ENCODE measurements around the gene BET1L. TPM values are rescaled to one million over a fixed set of nuclear protein-coding genes. Genes with fewer than 3 reads are reported as not detected.

BET1L gene
- total RNA-seq, 2 donors from 2014 or later: 37.5 to 39.1 TPM

GRCh38 chr11:212150-213100 is 5.2 kb upstream of the BET1L start:
- intact Hi-C loops (cut with DNase I): no loop called here

DNA sequence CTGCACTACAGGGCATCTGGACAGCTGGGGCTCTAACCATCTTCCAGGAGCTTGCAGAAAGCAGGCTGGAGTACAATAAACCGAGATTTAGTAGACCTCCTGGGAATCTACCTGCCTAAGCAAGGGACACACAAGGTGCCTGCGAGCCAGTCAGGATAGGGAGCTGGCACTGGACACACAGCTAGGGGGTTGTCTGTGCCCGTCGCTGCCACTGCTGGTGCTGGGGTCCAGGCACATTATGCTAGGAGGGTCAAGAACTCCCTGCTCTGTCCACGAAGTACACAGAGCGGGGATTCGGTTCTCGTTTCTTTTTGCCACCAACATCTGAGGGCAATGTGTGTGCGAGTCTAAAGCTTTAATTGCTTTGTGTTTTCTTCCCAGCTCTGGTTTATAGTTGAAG is 4.5 kb upstream of the BET1L start:
- DNase-seq (ENCODE audit: low spot score): peak; percentile 59
- intact Hi-C loops (cut with DNase I): no loop called here

More at GRCh38 chr11:212150-213100, 5.2 kb upstream of the BET1L start:
- peak; percentile 62 for DNase-seq (ENCODE audit: low spot score)

DNA sequence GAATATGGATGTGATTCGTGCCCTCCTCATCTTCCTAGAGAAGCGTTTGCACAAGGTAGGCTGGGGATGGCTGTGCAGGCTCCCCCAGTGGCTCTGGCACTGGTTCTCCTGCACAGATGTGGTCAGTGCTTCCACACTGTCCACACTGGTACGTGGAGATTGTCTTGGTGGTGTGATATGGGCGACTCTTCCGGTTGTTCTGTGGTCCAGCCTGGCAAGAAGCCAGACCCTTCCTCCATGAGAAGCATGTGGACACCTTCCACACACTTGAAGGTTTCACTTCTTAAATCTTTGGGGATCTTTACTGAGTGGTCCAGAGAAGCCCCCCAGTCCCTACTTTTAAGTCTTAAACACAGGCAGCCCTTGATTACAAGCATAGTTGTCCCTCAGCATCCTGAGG is 4.1 kb upstream of the BET1L start:
- intact Hi-C loops (cut with DNase I): no loop called here
- DNase-seq (ENCODE audit: low spot score): peak; percentile 10

- intact Hi-C loops (cut with DNase I): no loop called here
- DNase-seq (ENCODE audit: low spot score): peak; percentile 23
These were observed 3.6 kb upstream of the BET1L start for GRCh38 chr11:210803-211180.

GRCh38 chr11:210122-210802 is 3.1 kb upstream of the BET1L start:
- intact Hi-C loops (cut with DNase I): no loop called here
- DNase-seq (ENCODE audit: low spot score): peak; percentile 68

DNA sequence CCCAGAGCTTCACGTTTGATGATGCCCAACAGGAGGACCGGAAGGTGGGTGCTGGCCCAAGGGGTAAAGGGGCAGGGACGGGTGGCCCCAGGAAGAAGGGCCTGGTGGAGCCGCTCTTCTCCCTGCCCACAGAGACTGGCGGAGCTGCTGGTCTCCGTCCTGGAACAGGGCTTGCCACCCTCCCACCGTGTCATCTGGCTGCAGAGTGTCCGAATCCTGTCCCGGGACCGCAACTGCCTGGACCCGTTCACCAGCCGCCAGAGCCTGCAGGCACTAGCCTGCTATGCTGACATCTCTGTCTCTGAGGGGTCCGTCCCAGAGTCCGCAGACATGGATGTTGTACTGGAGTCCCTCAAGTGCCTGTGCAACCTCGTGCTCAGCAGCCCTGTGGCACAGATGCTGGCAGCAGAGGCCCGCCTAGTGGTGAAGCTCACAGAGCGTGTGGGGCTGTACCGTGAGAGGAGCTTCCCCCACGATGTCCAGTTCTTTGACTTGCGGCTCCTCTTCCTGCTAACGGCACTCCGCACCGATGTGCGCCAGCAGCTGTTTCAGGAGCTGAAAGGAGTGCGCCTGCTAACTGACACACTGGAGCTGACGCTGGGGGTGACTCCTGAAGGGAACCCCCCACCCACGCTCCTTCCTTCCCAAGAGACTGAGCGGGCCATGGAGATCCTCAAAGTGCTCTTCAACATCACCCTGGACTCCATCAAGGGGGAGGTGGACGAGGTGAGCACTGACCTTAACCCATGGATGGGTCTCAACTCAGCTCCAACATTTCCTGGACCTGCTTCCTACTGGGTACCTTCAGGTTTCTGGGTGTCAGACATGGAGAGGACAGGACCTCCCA is 2.3 kb upstream of the BET1L start:
- intact Hi-C loops (cut with DNase I): loop anchor here in 1 of 2 donors (10.0 kb wide), 1 partner anchor 155 kb away; the partner anchor contains the start of gene B4GALNT4
- DNase-seq (ENCODE audit: low spot score): peak; percentile 78

GRCh38 chr11:208917-209260 is 1.7 kb upstream of the BET1L start:
- intact Hi-C loops (cut with DNase I): loop anchor here in 1 of 2 donors (10.0 kb wide), 1 partner anchor 156 kb away; the partner anchor contains the start of gene B4GALNT4
- no peak for DNase-seq (ENCODE audit: low spot score)

GRCh38 chr11:208181-208916 is 1.1 kb upstream of the BET1L start:
- intact Hi-C loops (cut with DNase I): loop anchor here in 1 of 2 donors (10.0 kb wide), 1 partner anchor 156 kb away; the partner anchor contains the start of gene B4GALNT4
- DNase-seq (ENCODE audit: low spot score): peak; percentile 96

GRCh38 chr11:207863-208180 is 623 bp upstream of the BET1L start:
- no peak for DNase-seq (ENCODE audit: low spot score)
- intact Hi-C loops (cut with DNase I): loop anchor here in 1 of 2 donors (10.0 kb wide), 1 partner anchor 157 kb away; the partner anchor contains the start of gene B4GALNT4

DNA sequence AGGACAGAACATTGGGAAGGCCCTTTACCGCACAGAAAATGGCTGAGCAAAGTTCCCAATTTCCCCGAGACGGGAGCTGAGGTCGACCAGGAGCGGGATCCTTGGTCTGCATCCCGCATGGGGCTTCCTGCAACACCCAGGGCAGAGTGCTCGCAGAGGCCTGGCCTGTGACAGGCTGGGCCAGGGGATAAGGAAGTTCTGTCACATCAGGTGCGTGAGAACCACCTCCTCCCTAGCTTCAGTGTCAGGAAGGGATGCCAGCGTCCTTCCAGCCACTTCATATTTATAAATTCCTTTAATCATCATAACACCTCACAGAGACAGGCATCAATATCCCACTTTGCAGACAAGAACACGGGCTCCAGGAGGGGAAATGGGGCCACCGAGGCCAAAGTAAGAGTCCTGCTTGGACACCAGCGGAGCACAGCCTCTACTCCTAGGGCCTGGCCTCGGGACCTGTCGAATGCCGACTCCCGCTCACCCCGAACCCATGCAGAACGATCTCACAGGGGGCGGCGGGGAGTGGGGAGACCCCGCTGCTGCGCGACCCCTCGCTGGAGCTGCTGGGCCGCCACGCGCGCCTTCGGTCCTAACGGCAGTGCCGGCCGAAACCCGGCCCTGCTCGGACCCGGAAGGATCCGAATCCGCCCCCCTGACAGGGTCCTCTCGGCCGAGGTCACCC is 532 bp downstream of the BET1L start:
- peak; percentile 80 for DNase-seq (ENCODE audit: low spot score)
- intact Hi-C loops (cut with DNase I): loop anchor here in 1 of 2 donors (10.0 kb wide), 1 partner anchor 158 kb away; the partner anchor contains the start of gene B4GALNT4

DNA sequence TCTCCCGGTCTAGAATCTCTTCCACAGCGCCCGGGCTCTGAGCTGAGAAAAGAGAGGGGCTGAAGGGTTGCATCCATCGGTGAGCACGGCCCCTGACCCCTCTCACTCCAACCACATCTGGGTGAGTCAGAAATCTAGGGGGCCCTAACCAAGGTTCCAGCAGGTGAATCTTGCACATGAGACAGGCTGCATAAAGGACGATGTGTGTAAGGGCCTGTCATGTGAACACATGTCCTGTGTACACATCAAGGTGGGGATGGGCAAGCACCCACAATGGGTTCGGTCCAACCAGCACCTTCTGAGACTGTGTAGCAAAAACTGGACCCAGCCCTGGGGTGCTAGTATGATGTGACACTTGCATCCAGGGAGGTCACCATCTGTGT is 1.2 kb downstream of the BET1L start:
- intact Hi-C loops (cut with DNase I): loop anchor here in 1 of 2 donors (10.0 kb wide), 1 partner anchor 159 kb away; the partner anchor contains the start of gene B4GALNT4
- DNase-seq (ENCODE audit: low spot score): peak; percentile 66

DNA sequence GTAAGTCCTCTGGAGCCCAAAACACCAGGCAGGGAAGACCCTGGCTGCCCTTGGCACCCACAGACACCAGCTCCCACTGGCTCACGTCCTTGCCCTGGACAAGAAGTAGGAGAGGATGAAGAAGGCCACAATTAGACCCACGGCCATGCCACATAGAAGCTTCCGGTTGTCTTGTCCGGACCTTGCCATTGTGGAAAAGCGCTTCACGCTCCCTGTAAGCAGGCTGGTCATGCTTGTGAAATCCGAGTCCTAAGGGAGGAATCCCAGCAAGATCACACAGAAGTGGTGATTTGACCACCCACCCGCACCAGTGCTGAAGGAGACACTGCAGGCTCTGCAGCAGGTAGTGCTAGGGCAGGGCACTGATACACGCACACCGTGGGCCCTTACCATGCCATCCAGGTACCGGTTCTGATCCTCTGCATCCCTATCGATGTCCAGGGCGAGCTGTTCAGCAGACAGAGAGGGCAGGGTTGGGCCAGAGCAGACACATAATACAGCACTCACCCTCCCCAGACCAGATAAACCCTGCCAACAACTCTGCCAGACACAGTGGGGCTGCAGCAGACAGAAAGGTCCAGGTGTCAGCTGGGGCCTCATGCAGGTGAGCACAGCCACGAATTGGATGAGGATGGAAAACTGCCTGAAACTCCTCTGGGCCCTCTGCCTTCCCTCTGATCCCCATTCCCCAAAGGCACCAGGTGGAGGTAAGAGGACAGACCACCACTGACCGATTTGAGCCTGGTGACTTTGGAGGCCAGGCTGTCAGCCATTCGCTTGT is 1.8 kb downstream of the BET1L start:
- DNase-seq (ENCODE audit: low spot score): peak; percentile 70
- intact Hi-C loops (cut with DNase I): loop anchor here in 1 of 2 donors (10.0 kb wide), 1 partner anchor 159 kb away; the partner anchor contains the start of gene B4GALNT4

GRCh38 chr11:204587-205109 is 2.6 kb downstream of the BET1L start:
- intact Hi-C loops (cut with DNase I): loop anchor here in 1 of 2 donors (10.0 kb wide), 1 partner anchor 160 kb away; the partner anchor contains the start of gene B4GALNT4
- peak; percentile 37 for DNase-seq (ENCODE audit: low spot score)

DNA sequence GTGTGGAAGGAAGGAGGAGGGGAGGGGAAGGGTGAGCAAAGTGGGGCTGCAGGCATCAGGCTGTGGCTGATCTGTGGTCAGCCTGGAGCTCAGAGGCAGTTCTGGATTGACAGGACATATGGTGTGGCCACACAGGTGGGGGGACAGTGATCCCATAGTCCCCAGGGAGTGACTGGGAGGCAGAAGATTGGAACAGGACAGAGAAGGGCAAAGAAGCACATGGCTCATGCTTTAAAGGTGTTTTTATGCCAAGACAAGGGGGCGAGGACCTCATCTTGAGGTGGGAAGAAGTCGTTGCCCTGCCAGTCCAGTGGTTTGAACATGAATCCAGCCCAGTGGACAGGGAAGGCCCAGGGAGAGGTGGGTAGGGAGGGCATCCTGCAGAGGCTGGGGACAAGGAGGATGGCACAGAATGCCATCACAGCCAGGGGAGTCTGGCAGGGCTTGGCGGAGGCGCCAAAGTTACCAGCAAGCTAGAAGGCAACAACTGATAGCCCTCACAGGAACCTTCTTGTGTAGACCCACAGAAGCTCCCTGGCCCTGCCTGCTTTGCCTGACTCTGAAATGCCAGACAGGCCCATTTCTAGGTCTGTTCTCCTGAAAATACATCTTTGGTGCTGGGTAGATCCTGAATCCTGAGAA is 3.1 kb downstream of the BET1L start:
- intact Hi-C loops (cut with DNase I): loop anchor here in 1 of 2 donors (10.0 kb wide), 1 partner anchor 161 kb away; the partner anchor contains the start of gene B4GALNT4
- DNase-seq (ENCODE audit: low spot score): peak; percentile 56

GRCh38 chr11:203056-203944 is 3.9 kb downstream of the BET1L start:
- DNase-seq (ENCODE audit: low spot score): peak; percentile 81
- intact Hi-C loops (cut with DNase I): loop anchor here in 1 of 2 donors (10.0 kb wide), 1 partner anchor 162 kb away; the partner anchor contains the start of gene B4GALNT4
